Lung (tissue), 12 donors: Measurements from ENCODE around the gene PUSL1. TPM values are rescaled to one million over a fixed set of nuclear protein-coding genes. Genes with fewer than 3 reads are reported as not detected.

ENCODE experiments used
- ATAC-seq: fragments of 200-7000 bp; cut with Tn5 transposase; one replicate; pipeline ENCODE4 v1.9.1; 2020; ENCODE audit warnings: moderate number of reproducible peaks; ENCODE audit not compliant: insufficient read depth, low FRiP score
- DNase-seq, 3 donors: peaks; one replicate each; pipeline ENCODE4 v3.0.0-alpha.2; 2013 to 2017
- H3K27ac ChIP-seq, 2 donors: one replicate each; pipeline ENCODE4 v1.5.1; 2013; ENCODE audit warnings: mild to moderate bottlenecking in 2 of 2, moderate library complexity in 2 of 2, control low read depth in 1 of 2, inconsistent platforms in 1 of 2, low read depth in 1 of 2, low read length in 1 of 2
- H3K27me3 ChIP-seq, 3 donors: one replicate each; pipeline ENCODE4 v1.5.1; 2013; ENCODE audit warnings: low read length in 2 of 3; ENCODE audit not compliant: control insufficient read depth in 3 of 3, insufficient read depth in 3 of 3
- H3K36me3 ChIP-seq, 4 donors: one replicate each; pipeline ENCODE4 v1.5.1; 2013; ENCODE audit warnings: low read length in 4 of 4, mild to moderate bottlenecking in 1 of 4, moderate library complexity in 1 of 4; ENCODE audit not compliant: control insufficient read depth in 4 of 4, insufficient read depth in 4 of 4
- H3K4me1 ChIP-seq, 5 donors: one replicate each; pipeline ENCODE4 v1.5.1; 2013; ENCODE audit warnings: low read length in 5 of 5, mild to moderate bottlenecking in 2 of 5, moderate library complexity in 1 of 5; ENCODE audit not compliant: control insufficient read depth in 5 of 5, insufficient read depth in 5 of 5
- H3K4me3 ChIP-seq: one replicate; pipeline ENCODE4 v1.5.1; 2013; ENCODE audit warnings: mild to moderate bottlenecking, control low read depth, moderate library complexity
- H3K9ac ChIP-seq, 2 donors: one replicate each; pipeline ENCODE4 v1.5.1; 2013; ENCODE audit warnings: low read length in 2 of 2, control low read depth in 1 of 2; ENCODE audit not compliant: insufficient read depth in 1 of 2
- H3K9me3 ChIP-seq, 4 donors: one replicate each; pipeline ENCODE4 v1.5.1; 2013; ENCODE audit warnings: low read length in 3 of 4, mild to moderate bottlenecking in 1 of 4, moderate library complexity in 1 of 4; ENCODE audit not compliant: control insufficient read depth in 4 of 4, insufficient read depth in 3 of 4
- CTCF ChIP-seq: IDR thresholded peaks from 2 replicates; pipeline ENCODE4 v1.5.1; 2012; ENCODE audit warnings: mild to moderate bottlenecking; ENCODE audit errors: control extremely low read depth, extremely low read depth
- WGBS, 2 donors: extraction: QIAGEN DNeasy Blood & Tissue Kit; methylation state at CpG; one replicate each; pipeline ENCODE4 v1.1.7; 2013; 5-methylcytosine and 5-hydroxymethylcytosine counted together
- polyA plus RNA-seq, 2 donors: library from polyadenylated mRNA; stranded (reverse); fragments of 200-250 nt; gene quantifications; one replicate each; pipeline ENCODE4 v1.2.1, GENCODE V29; 2013
- total RNA-seq, 2 donors: library from RNA; depleted of rRNA in 1 of 2; stranded (reverse); fragments of >200 nt in 1 of 2; gene quantifications; one replicate each; pipeline ENCODE4 v1.2.1, GENCODE V29; 2014 to 2021
- donor health status: control.
- donor health status: control.
- donor health status: Bipolar disorder and iron deficiency.
- donor health status: healthy.
- donor health status: DM: yes; HTN: yes; CAD: no.

Gene PUSL1
- total and polyA plus RNA-seq, 4 donors, result 11.3 to 23.7 (median 18.6) TPM

- no peak for TF ChIP-seq CTCF
- peaks cover 11 to 31% (median 17%) of the 10 kb centered on the region in 5 donors for H3K4me1 ChIP-seq
- no peak for DNase-seq
- peak; percentile 20 for ATAC-seq
- no peaks in the 10 kb centered on the region for H3K27me3 ChIP-seq
- H3K9ac ChIP-seq, result peak overlapping the region; percentile 3 to 71
- no peaks in the 10 kb centered on the region for H3K9me3 ChIP-seq
- peaks cover 0 to 6% (median 2%) of the 10 kb centered on the region in 4 donors for H3K36me3 ChIP-seq
- peak overlapping the region; percentile 85 to 91 for H3K27ac ChIP-seq
- 28 to 43% methylated on average over 39 to 43 of the region's 43 CpGs for WGBS, 2 donors
- H3K4me3 ChIP-seq, result peak overlapping the region; percentile 93
Measured at GRCh38 chr1:1272341-1273208, 35.8 kb upstream of the PUSL1 start.

GRCh38 chr1:1273209-1273511, 35.2 kb upstream of the PUSL1 start:
- no peaks in the 10 kb centered on the region for H3K27me3 ChIP-seq
- no peak for ATAC-seq
- no peaks in the 10 kb centered on the region for H3K9me3 ChIP-seq
- H3K9ac ChIP-seq, result peak overlapping the region; percentile 3 to 71
- H3K36me3 ChIP-seq, result peaks cover 0 to 5% (median 2%) of the 10 kb centered on the region in 4 donors
- TF ChIP-seq CTCF, result no peak
- no peak for DNase-seq
- H3K4me3 ChIP-seq, result peak overlapping the region; percentile 93
- peak overlapping the region; percentile 85 to 91 for H3K27ac ChIP-seq
- WGBS, 2 donors, result 0% methylated on average over 31 of the region's 31 CpGs
- H3K4me1 ChIP-seq, result peaks cover 11 to 31% (median 17%) of the 10 kb centered on the region in 5 donors

- peak; percentile 92 to 96 (median 96) for DNase-seq
- peak within 1 kb of the TSS; percentile 3 to 71 for H3K9ac ChIP-seq
- WGBS, 2 donors, result 0% methylated on average over 47 to 105 of the region's 105 CpGs
- no peak for TF ChIP-seq CTCF
- peak within 1 kb of the TSS; percentile 85 to 91 for H3K27ac ChIP-seq
- no peaks in the 10 kb centered on the region for H3K9me3 ChIP-seq
- H3K4me1 ChIP-seq, result peaks cover 11 to 31% (median 17%) of the 10 kb centered on the region in 5 donors
- peak; percentile 99 for ATAC-seq
- H3K4me3 ChIP-seq, result peak within 1 kb of the TSS; percentile 93
- peaks cover 0 to 5% (median under 1%) of the 10 kb centered on the region in 4 donors for H3K36me3 ChIP-seq
- H3K27me3 ChIP-seq, result no peaks in the 10 kb centered on the region
Measured at GRCh38 chr1:1273512-1274298, 34.7 kb upstream of the PUSL1 start, which contains the start of gene UBE2J2. Gene UBE2J2 (minus strand): TSS chr1:1273854. CDS start chr1:1267992, 5,862 bp downstream.
